A549 (cell line): ENCODE data around the gene MSI2.

Source experiments
- JUNB ChIP-seq: fragments of >200 bp; sonication (Bioruptor Twin); formaldehyde crosslinking; IDR thresholded peaks from 2 replicates; pipeline ENCODE4 v1.6.1; 2016
- MAFK ChIP-seq: fragments of 450-650 bp; IDR thresholded peaks from 2 replicates; pipeline ENCODE4 v1.6.1; 2014; ENCODE audit not compliant: partially characterized antibody
- POLR2A ChIP-seq: IDR thresholded peaks from 2 replicates; pipeline ENCODE4 v1.6.1; 2012; ENCODE audit warnings: mild to moderate bottlenecking, low read length
- RCOR1 ChIP-seq: fragments of 150-350 bp; IDR thresholded peaks from 2 replicates; pipeline ENCODE4 v1.6.1; 2014; ENCODE audit warnings: antibody characterized with exemption, low read length, low read depth
- RFX5 ChIP-seq: fragments of 450-650 bp; IDR thresholded peaks from 2 replicates; pipeline ENCODE4 v1.7.1; 2014; ENCODE audit warnings: antibody characterized with exemption, mild to moderate bottlenecking, moderate library complexity
- TP53 ChIP-seq: fragments of 250-450 bp; sonication (Bioruptor Pico); IDR thresholded peaks from 2 replicates; pipeline ENCODE4 v1.5.0; 2021; ENCODE audit warnings: mild to moderate bottlenecking, moderate library complexity
- TF ChIP-seq, protein P1 (sequence below): fragments of >200 bp; sonication (Bioruptor Twin); formaldehyde crosslinking; IDR thresholded peaks from 3 replicates; pipeline ENCODE4 v1.5.1; 2016
- TF ChIP-seq, protein P2 (sequence below): fragments of 450-650 bp; IDR thresholded peaks from 2 replicates; pipeline ENCODE4 v1.6.1; 2014; ENCODE audit warnings: antibody characterized with exemption

DNA sequence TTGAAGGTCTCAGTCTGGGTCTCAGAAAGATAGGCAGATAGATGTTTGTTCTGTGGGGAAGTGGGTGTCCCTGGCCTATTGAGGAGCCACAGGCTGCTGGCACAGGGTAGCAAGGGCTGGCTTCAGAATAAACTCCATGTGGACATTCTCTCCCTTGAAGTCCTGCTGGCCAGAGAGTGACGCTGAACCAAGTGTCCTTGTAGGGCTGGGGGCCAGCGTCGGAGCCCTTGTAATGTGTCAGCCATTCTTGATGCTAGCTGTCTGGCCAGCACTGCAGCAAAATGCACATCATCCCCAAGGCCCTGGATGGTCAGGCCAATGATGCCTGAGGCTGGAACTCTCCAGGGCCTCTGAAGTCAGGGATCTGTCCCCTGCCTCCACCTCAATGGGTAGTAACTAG lies 385.4 kb downstream of the MSI2 start:
- TF ChIP-seq POLR2A (no peak), TP53 (CRISPR knock-in tag) (no peak), RCOR1 (no peak), JUNB (no peak), RFX5 (no peak), MAFK (no peak)
- TF ChIP-seq, protein P1, sequence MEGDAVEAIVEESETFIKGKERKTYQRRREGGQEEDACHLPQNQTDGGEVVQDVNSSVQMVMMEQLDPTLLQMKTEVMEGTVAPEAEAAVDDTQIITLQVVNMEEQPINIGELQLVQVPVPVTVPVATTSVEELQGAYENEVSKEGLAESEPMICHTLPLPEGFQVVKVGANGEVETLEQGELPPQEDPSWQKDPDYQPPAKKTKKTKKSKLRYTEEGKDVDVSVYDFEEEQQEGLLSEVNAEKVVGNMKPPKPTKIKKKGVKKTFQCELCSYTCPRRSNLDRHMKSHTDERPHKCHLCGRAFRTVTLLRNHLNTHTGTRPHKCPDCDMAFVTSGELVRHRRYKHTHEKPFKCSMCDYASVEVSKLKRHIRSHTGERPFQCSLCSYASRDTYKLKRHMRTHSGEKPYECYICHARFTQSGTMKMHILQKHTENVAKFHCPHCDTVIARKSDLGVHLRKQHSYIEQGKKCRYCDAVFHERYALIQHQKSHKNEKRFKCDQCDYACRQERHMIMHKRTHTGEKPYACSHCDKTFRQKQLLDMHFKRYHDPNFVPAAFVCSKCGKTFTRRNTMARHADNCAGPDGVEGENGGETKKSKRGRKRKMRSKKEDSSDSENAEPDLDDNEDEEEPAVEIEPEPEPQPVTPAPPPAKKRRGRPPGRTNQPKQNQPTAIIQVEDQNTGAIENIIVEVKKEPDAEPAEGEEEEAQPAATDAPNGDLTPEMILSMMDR = no peak
- TF ChIP-seq, protein P2, sequence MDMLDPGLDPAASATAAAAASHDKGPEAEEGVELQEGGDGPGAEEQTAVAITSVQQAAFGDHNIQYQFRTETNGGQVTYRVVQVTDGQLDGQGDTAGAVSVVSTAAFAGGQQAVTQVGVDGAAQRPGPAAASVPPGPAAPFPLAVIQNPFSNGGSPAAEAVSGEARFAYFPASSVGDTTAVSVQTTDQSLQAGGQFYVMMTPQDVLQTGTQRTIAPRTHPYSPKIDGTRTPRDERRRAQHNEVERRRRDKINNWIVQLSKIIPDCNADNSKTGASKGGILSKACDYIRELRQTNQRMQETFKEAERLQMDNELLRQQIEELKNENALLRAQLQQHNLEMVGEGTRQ = no peak
